ENCODE data around the gene SYP.

- no peak for TF ChIP-seq CTCF (IDR thresholded peaks at IDR 0.05)
- no peak for TF ChIP-seq POLR2A (IDR thresholded peaks at IDR 0.05)
These were observed 8.4 kb downstream of the SYP start for GRCh38 chrX:49191574-49192011.
